GM06990 (cell line): ENCODE results near the gene LZTS2.

ENCODE experiments used
- DNase-seq: peaks from one replicate; pipeline ENCODE4 v3.0.0-alpha.2; 2011; ENCODE audit not compliant: insufficient read length; ENCODE audit errors: extremely low read depth
- H3K27me3 ChIP-seq: replicated peaks from 2 replicates; pipeline ENCODE4 v1.6.0; 2011; ENCODE audit warnings: low read length; ENCODE audit not compliant: control insufficient read depth, insufficient read depth
- H3K36me3 ChIP-seq: 2 replicates; pipeline ENCODE4 v1.5.1; 2011; ENCODE audit warnings: low read length; ENCODE audit not compliant: control insufficient read depth, insufficient read depth
- H3K4me3 ChIP-seq: replicated peaks from 2 replicates; pipeline ENCODE4 v1.5.1; 2011; ENCODE audit warnings: low read depth, mild to moderate bottlenecking, control low read depth, low read length
- CTCF ChIP-seq: IDR thresholded peaks from 2 replicates; pipeline ENCODE4 v1.5.1; 2011; ENCODE audit warnings: low read length, control low read depth, mild to moderate bottlenecking, inconsistent platforms; ENCODE audit not compliant: insufficient read depth, poor library complexity, severe bottlenecking

Gene LZTS2, protein sequence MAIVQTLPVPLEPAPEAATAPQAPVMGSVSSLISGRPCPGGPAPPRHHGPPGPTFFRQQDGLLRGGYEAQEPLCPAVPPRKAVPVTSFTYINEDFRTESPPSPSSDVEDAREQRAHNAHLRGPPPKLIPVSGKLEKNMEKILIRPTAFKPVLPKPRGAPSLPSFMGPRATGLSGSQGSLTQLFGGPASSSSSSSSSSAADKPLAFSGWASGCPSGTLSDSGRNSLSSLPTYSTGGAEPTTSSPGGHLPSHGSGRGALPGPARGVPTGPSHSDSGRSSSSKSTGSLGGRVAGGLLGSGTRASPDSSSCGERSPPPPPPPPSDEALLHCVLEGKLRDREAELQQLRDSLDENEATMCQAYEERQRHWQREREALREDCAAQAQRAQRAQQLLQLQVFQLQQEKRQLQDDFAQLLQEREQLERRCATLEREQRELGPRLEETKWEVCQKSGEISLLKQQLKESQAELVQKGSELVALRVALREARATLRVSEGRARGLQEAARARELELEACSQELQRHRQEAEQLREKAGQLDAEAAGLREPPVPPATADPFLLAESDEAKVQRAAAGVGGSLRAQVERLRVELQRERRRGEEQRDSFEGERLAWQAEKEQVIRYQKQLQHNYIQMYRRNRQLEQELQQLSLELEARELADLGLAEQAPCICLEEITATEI

GRCh38 chr10:100999742-101000126 is at the start of gene LZTS2:
Gene LZTS2, plus strand, starts transcription at chr10:100999808. Its CDS starts 2,731 bp downstream, at chr10:101002539.
- no peak for DNase-seq
- Histone ChIP-seq H3K27me3 (no peaks in the 10 kb centered on the region), H3K36me3 (peaks cover 5% of the 10 kb centered on the region), H3K4me3 (peak within 1 kb of the TSS; percentile 92)
- no peak for TF ChIP-seq CTCF

GRCh38 chr10:100960251-100960650 is 39.4 kb upstream of the LZTS2 start:
- Histone ChIP-seq H3K27me3 (no peaks in the 10 kb centered on the region), H3K36me3 (peaks cover 4% of the 10 kb centered on the region), H3K4me3 (no peak overlapping the region)
- no peak for DNase-seq
- no peak for TF ChIP-seq CTCF

GRCh38 chr10:100962351-100963080 is 37.1 kb upstream of the LZTS2 start:
- no peaks in the 10 kb centered on the region for H3K27me3 ChIP-seq
- H3K4me3 ChIP-seq, result no peak overlapping the region
- no peak for TF ChIP-seq CTCF
- no peak for DNase-seq
- peaks cover 6% of the 10 kb centered on the region for H3K36me3 ChIP-seq

GRCh38 chr10:100963826-100964225 is 35.8 kb upstream of the LZTS2 start:
- Histone ChIP-seq H3K4me3 (no peak overlapping the region), H3K36me3 (peaks cover 5% of the 10 kb centered on the region), H3K27me3 (no peaks in the 10 kb centered on the region)
- TF ChIP-seq CTCF, result no peak
- DNase-seq, result no peak

DNA sequence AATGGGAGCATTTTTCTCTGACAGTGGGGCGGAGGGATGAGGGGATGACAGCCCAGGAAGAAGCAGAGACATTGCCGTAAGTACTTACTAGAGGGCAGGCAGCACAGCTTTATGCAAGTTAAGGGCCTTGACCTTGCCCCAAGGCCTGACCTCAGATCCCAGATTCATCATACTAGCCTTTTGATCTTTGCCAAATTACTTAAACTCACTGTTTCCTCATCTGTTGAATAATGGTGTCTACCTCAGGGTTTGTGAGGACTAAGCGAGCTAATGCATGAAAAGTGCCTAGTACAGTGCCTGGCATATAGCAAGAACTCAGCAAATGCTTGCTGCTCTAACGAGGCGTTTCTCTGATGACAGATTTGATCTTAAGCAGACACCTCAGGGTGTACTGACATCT is 33.8 kb upstream of the LZTS2 start:
- DNase-seq, result no peak
- Histone ChIP-seq H3K4me3 (no peak overlapping the region), H3K36me3 (peaks cover 5% of the 10 kb centered on the region), H3K27me3 (no peaks in the 10 kb centered on the region)
- TF ChIP-seq CTCF, result no peak
